Lower lobe of right lung (tissue), 2 donors: ENCODE measurements around the gene TSC22D1. TPM values are rescaled to one million over a fixed set of nuclear protein-coding genes. Genes with fewer than 3 reads are reported as not detected.

Experiments
- ATAC-seq, 2 donors: fragments of 200-7000 bp; cut with Tn5 transposase; one replicate each; pipeline ENCODE4 v1.9.1; 2020 to 2022; ENCODE audit warnings: mild to moderate bottlenecking in 2 of 2, moderate library complexity in 2 of 2
- DNase-seq: peaks from one replicate; pipeline ENCODE4 v3.0.0-alpha.2; 2020
- H3K27ac ChIP-seq: fragments of 200-600 bp; one replicate; pipeline ENCODE4 v1.8.0; 2022
- H3K27me3 ChIP-seq: fragments of 200-600 bp; one replicate; pipeline ENCODE4 v1.8.0; 2022; ENCODE audit warnings: low read depth
- H3K36me3 ChIP-seq: fragments of 200-600 bp; one replicate; pipeline ENCODE4 v1.8.0; 2022; ENCODE audit warnings: mild to moderate bottlenecking
- H3K4me1 ChIP-seq: fragments of 200-600 bp; one replicate; pipeline ENCODE4 v1.8.0; 2022
- H3K4me3 ChIP-seq: fragments of 200-600 bp; one replicate; pipeline ENCODE4 v1.8.0; 2022; ENCODE audit warnings: mild to moderate bottlenecking
- H3K9me3 ChIP-seq: fragments of 200-600 bp; one replicate; pipeline ENCODE4 v1.8.0; 2022
- intact Hi-C: fragments of 100-400 bp; cut with DNase I; formaldehyde crosslinking; loops from one replicate; pipeline ENCODE4 v1.11.0; 2022
- total RNA-seq: library from RNA; stranded (reverse); fragmentation: NEBNext Ultra II Directional; extraction: Animal tissue kit (Norgen Biotek cat#: 25700); gene quantifications from one replicate; pipeline ENCODE4 v1.2.1, GENCODE V29; 2021
- TF ChIP-seq, protein P1 (sequence below): fragments of 200-600 bp; IDR thresholded peaks from one replicate; pipeline ENCODE4 v1.8.0; 2022; ENCODE audit warnings: antibody characterized with exemption, mild to moderate bottlenecking
- donor health status: DM: no; HTN: yes; CAD: no; lungs with severe emphysema.

The TSC22D1 gene
- total RNA-seq, 1 donor from 2014 or later, result 163 TPM

DNA sequence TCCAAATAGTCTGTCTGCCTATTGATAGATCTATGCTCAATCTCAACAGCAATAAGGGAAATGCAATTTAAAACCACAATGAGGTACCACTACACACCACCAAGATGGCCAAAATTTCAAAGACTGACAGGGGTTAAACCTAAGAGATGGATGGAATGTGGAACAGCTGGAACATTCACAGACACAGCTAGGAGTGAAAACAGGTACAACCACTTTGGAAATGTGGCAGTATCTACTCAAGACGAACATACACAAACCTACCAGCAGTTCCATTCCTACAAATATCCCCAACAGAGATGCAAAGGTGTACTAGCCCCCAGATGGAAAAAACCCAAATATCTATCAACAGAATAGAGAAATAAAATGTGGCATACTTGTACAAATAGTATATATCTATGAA lies 86.4 kb downstream of the TSC22D1 start:
- no peak overlapping the region for H3K27ac ChIP-seq
- ATAC-seq (no peak), DNase-seq (no peak)
- H3K27me3 ChIP-seq, result no peaks in the 10 kb centered on the region
- intact Hi-C loops, result no loop called here
- H3K36me3 ChIP-seq, result no peaks in the 10 kb centered on the region
- H3K4me3 ChIP-seq, result no peak overlapping the region
- no peaks in the 10 kb centered on the region for H3K9me3 ChIP-seq
- peaks cover 6% of the 10 kb centered on the region for H3K4me1 ChIP-seq
- TF ChIP-seq, protein P1, sequence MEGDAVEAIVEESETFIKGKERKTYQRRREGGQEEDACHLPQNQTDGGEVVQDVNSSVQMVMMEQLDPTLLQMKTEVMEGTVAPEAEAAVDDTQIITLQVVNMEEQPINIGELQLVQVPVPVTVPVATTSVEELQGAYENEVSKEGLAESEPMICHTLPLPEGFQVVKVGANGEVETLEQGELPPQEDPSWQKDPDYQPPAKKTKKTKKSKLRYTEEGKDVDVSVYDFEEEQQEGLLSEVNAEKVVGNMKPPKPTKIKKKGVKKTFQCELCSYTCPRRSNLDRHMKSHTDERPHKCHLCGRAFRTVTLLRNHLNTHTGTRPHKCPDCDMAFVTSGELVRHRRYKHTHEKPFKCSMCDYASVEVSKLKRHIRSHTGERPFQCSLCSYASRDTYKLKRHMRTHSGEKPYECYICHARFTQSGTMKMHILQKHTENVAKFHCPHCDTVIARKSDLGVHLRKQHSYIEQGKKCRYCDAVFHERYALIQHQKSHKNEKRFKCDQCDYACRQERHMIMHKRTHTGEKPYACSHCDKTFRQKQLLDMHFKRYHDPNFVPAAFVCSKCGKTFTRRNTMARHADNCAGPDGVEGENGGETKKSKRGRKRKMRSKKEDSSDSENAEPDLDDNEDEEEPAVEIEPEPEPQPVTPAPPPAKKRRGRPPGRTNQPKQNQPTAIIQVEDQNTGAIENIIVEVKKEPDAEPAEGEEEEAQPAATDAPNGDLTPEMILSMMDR, result no peak

DNA sequence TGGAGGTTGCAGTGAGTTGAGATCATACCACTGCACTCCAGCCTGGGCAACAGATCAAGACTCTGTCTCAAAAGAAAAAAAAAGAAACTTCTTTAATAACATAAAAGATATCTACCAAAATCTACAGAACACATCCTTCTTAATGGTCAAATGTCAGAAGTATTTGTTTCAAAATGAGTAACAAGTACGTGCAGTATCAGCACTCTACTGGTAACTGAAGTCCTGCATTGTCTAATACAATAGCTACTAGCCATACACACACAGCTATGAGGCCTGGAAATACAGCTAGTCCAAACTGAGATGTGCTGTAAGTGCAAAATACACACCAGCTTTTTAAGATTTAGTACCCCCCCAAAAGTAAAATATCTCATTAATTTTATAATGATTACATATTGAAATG lies 88.1 kb downstream of the TSC22D1 start:
- Histone ChIP-seq H3K9me3 (no peaks in the 10 kb centered on the region), H3K36me3 (no peaks in the 10 kb centered on the region), H3K27ac (no peak overlapping the region), H3K27me3 (no peaks in the 10 kb centered on the region), H3K4me3 (no peak overlapping the region), H3K4me1 (peaks cover 15% of the 10 kb centered on the region)
- ATAC-seq (no peak), DNase-seq (no peak)
- TF ChIP-seq, protein P1, result no peak
- intact Hi-C loops, result no loop called here

DNA sequence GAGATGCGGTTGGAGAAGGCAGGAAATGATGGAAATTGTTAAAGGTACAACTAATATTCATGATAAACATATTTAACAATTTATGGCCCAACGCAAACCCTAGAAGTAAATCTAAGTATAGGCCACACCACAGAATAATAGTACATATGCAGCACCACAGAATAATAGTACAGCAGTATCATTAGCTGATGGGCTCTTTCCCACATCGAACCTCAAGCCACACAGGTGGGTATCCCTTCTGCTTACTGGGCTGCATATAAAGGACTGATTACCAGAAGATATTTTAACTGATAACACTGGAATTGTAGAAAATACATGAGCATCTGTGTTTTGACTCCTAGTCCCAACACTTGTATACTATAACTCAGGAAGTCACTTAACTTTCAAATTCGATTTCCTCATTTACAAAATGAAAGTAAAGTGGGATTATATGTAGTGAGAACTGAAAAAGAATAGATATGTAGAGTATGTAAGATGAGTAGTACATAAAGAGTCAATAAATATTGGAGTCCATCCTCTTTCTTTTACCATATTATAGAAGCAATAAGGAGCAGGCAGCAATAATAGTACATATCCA lies 91.5 kb downstream of the TSC22D1 start:
- Histone ChIP-seq H3K36me3 (no peaks in the 10 kb centered on the region), H3K9me3 (no peaks in the 10 kb centered on the region), H3K27me3 (no peaks in the 10 kb centered on the region), H3K27ac (no peak overlapping the region), H3K4me1 (peaks cover 15% of the 10 kb centered on the region), H3K4me3 (peak overlapping the region; percentile 7)
- ATAC-seq (no peak), DNase-seq (no peak)
- TF ChIP-seq, protein P1, result no peak
- intact Hi-C loops, result loop anchor here (5.0 kb wide), 1 partner anchor 488 kb away; no protein-coding TSS in a partner anchor

DNA sequence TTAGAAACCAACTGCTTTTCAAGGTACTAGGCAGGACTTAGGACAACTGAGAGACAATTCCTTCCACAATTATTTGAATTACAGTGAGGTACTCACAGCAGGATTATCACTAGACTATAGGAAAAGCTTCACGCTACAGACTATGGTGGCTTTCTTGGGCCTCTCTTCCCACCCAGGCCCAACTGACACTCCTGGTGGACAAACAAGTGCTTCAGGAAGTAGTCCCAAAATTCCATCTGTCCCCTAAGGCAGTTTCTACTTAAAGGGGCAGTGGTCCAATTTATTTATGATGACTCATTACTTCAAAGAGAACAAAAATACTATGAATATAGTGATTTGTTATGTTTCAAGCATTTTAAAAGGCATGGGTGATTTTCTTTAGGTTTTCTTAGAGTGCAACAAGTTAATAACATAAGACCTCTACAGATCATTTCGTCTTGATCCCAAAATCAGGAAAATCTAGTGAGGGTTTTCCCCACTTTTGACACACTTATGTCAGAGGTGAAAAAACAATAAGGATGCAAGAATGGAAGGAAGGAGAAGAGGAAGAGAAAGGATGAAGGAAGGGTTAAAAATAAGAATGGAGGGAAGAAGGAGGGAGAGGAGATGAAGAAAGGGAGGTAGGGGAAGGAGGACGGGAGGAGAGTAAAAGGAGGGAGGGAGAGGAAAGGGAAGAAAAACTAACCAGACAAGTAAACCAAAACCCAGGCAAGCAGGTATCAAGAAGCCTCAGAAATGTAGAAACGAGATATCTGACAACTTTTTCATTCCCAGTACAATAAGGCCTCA lies 101.8 kb downstream of the TSC22D1 start:
- Histone ChIP-seq H3K27ac (no peak overlapping the region), H3K27me3 (no peaks in the 10 kb centered on the region), H3K9me3 (no peaks in the 10 kb centered on the region), H3K36me3 (no peaks in the 10 kb centered on the region), H3K4me1 (peaks cover 4% of the 10 kb centered on the region), H3K4me3 (no peak overlapping the region)
- intact Hi-C loops, result no loop called here
- TF ChIP-seq, protein P1, result no peak
- no peak for DNase-seq
- peak in 1 of 2 donors; percentile 44 for ATAC-seq

DNA sequence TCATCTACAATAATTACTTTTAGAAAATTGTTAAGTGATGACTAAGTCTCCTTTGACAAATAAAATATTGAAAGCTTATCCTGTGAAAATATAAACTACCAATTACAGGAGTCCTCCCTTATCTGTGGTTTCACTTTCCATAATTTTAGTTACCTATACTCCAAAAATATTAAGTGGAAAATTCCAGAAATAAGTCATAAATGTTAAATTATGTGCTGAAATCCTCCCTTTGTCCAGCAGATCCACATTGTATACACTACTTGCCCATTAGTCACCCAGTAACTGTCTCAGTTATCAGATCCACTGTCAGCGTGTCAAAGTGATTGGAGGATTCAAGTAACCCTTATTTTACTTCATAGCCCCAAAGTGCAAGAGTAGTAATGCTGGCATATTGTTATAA lies 104.4 kb downstream of the TSC22D1 start:
- no peak overlapping the region for H3K27ac ChIP-seq
- H3K27me3 ChIP-seq, result no peaks in the 10 kb centered on the region
- TF ChIP-seq, protein P1, result no peak
- no peaks in the 10 kb centered on the region for H3K9me3 ChIP-seq
- intact Hi-C loops, result no loop called here
- H3K4me1 ChIP-seq, result peaks cover 4% of the 10 kb centered on the region
- H3K4me3 ChIP-seq, result no peak overlapping the region
- DNase-seq (no peak), ATAC-seq (no peak)
- no peaks in the 10 kb centered on the region for H3K36me3 ChIP-seq
